Trophoblast cell (in vitro differentiated cells and primary cell): ENCODE data around the gene SPRR1B.

ENCODE experiments used
- DNase-seq, 2 donors: peaks; one replicate each; pipeline ENCODE4 v3.0.0-alpha.2; 2016
- H2AFZ ChIP-seq: 2 replicates; pipeline ENCODE4 v1.6.1; 2013; ENCODE audit warnings: low read length, moderate library complexity, mild to moderate bottlenecking; ENCODE audit not compliant: insufficient read depth, poor library complexity
- H2AK5ac ChIP-seq: 2 replicates; pipeline ENCODE4 v1.6.1; 2013; ENCODE audit warnings: mild to moderate bottlenecking, low read length
- H2BK120ac ChIP-seq: 2 replicates; pipeline ENCODE4 v1.6.1; 2013; ENCODE audit warnings: low read length, mild to moderate bottlenecking, moderate library complexity; ENCODE audit not compliant: insufficient read depth, poor library complexity
- H2BK12ac ChIP-seq: 2 replicates; pipeline ENCODE4 v1.6.1; 2013; ENCODE audit warnings: mild to moderate bottlenecking, low read length, moderate library complexity
- H2BK5ac ChIP-seq: 2 replicates; pipeline ENCODE4 v1.6.1; 2013; ENCODE audit warnings: low read length, low read depth, moderate library complexity, mild to moderate bottlenecking; ENCODE audit not compliant: poor library complexity
- H3K14ac ChIP-seq: 2 replicates; pipeline ENCODE4 v1.6.1; 2013; ENCODE audit warnings: mild to moderate bottlenecking, low read length
- H3K18ac ChIP-seq: 2 replicates; pipeline ENCODE4 v1.6.1; 2013; ENCODE audit warnings: mild to moderate bottlenecking, low read length
- H3K23ac ChIP-seq: 2 replicates; pipeline ENCODE4 v1.6.1; 2013; ENCODE audit warnings: low read length
- H3K27ac ChIP-seq: 2 replicates; pipeline ENCODE4 v1.5.1; 2013; ENCODE audit warnings: low read depth, mild to moderate bottlenecking, inconsistent platforms, low read length, moderate library complexity
- H3K27me3 ChIP-seq: 2 replicates; pipeline ENCODE4 v1.6.1; 2013; ENCODE audit warnings: inconsistent platforms, mild to moderate bottlenecking, low read length, moderate library complexity; ENCODE audit not compliant: insufficient read depth
- H3K36me3 ChIP-seq, 2 experiments: 1 replicate in 1 of 2; 2 replicates in 1 of 2; pipeline ENCODE4 v1.6.1; 2013; ENCODE audit warnings: low read length in 2 of 2, mild to moderate bottlenecking in 2 of 2, moderate library complexity in 1 of 2; ENCODE audit not compliant: insufficient read depth in 2 of 2, control insufficient read depth in 1 of 2
- H3K4ac ChIP-seq: 2 replicates; pipeline ENCODE4 v1.6.1; 2013; ENCODE audit warnings: low read depth, mild to moderate bottlenecking, low read length, moderate library complexity
- H3K4me1 ChIP-seq, 2 experiments: 1 replicate in 1 of 2; 2 replicates in 1 of 2; pipeline ENCODE4 v1.6.1; 2013; ENCODE audit warnings: low read length in 2 of 2, mild to moderate bottlenecking in 2 of 2, moderate library complexity in 1 of 2; ENCODE audit not compliant: insufficient read depth in 2 of 2, control insufficient read depth in 1 of 2
- H3K4me2 ChIP-seq: 2 replicates; pipeline ENCODE4 v1.6.1; 2013; ENCODE audit warnings: inconsistent platforms, mild to moderate bottlenecking, low read length, moderate library complexity
- H3K4me3 ChIP-seq: 2 replicates; pipeline ENCODE4 v1.5.1; 2013; ENCODE audit warnings: mild to moderate bottlenecking, low read depth, low read length, inconsistent platforms
- H3K79me1 ChIP-seq: one replicate; pipeline ENCODE4 v1.6.1; 2013; ENCODE audit warnings: low read length
- H3K79me2 ChIP-seq: 2 replicates; pipeline ENCODE4 v1.6.1; 2013; ENCODE audit warnings: low read length, mild to moderate bottlenecking; ENCODE audit not compliant: control insufficient read depth, insufficient read depth, poor library complexity
- H3K9ac ChIP-seq: 2 replicates; pipeline ENCODE4 v1.6.1; 2013; ENCODE audit warnings: mild to moderate bottlenecking, low read length
- H3K9me3 ChIP-seq: 2 replicates; pipeline ENCODE4 v1.6.1; 2013; ENCODE audit warnings: low read depth, mild to moderate bottlenecking, control low read depth, inconsistent platforms, low read length; ENCODE audit not compliant: insufficient read depth
- H4K12ac ChIP-seq: 2 replicates; pipeline ENCODE4 v1.6.1; 2013; ENCODE audit warnings: low read depth, mild to moderate bottlenecking, low read length, moderate library complexity
- H4K8ac ChIP-seq: 2 replicates; pipeline ENCODE4 v1.6.1; 2013; ENCODE audit warnings: low read depth, mild to moderate bottlenecking, low read length, moderate library complexity
- H4K91ac ChIP-seq: one replicate; pipeline ENCODE4 v1.6.1; 2013; ENCODE audit warnings: low read depth, mild to moderate bottlenecking, low read length, moderate library complexity
- WGBS: extraction: QIAGEN DNeasy Blood & Tissue Kit; methylation state at CpG from one replicate; pipeline ENCODE4 v1.1.7; 2013; ENCODE audit warnings: missing lambda C conversion rate; ENCODE audit not compliant: insufficient read length, insufficient coverage; ENCODE audit errors: extremely low coverage; 5-methylcytosine and 5-hydroxymethylcytosine counted together

SPRR1B gene

GRCh38 chr1:153058826-153059784 is 28.1 kb downstream of the SPRR1B start:
- Histone ChIP-seq H3K4me1 (peaks cover 0 to 3% of the 10 kb centered on the region in 2 experiments), H2BK12ac (no peak overlapping the region), H3K23ac (no peak overlapping the region), H3K36me3 (no peaks in the 10 kb centered on the region), H3K14ac (no peak overlapping the region), H4K91ac (no peak overlapping the region), H3K4me3 (no peak overlapping the region), H3K79me2 (no peaks in the 10 kb centered on the region), H4K8ac (no peak overlapping the region), H3K9ac (no peak overlapping the region), H3K27me3 (no peaks in the 10 kb centered on the region), H2AK5ac (no peak overlapping the region), H3K9me3 (no peaks in the 10 kb centered on the region), H3K27ac (no peak overlapping the region), H2BK120ac (no peak overlapping the region), H3K4me2 (no peak overlapping the region), H3K4ac (no peak overlapping the region), H4K12ac (no peak overlapping the region), H2BK5ac (no peak overlapping the region), H2AFZ (no peak overlapping the region), H3K18ac (no peak overlapping the region), H3K79me1 (no peaks in the 10 kb centered on the region)
- no CpG with 5 or more reads among the region's 6 CpGs for WGBS
- DNase-seq, result peak; percentile 30 to 49

GRCh38 chr1:153070243-153070642 is 39.2 kb downstream of the SPRR1B start:
- H2BK12ac ChIP-seq, result no peak overlapping the region
- no peaks in the 10 kb centered on the region for H3K79me2 ChIP-seq
- H2AFZ ChIP-seq, result no peak overlapping the region
- no peak for DNase-seq
- no peak overlapping the region for H3K14ac ChIP-seq
- H2AK5ac ChIP-seq, result no peak overlapping the region
- H3K18ac ChIP-seq, result no peak overlapping the region
- H4K8ac ChIP-seq, result no peak overlapping the region
- H3K9me3 ChIP-seq, result no peaks in the 10 kb centered on the region
- WGBS, result no CpG with 5 or more reads among the region's 2 CpGs
- no peak overlapping the region for H4K91ac ChIP-seq
- no peak overlapping the region for H3K4ac ChIP-seq
- no peak overlapping the region for H2BK5ac ChIP-seq
- H2BK120ac ChIP-seq, result no peak overlapping the region
- no peaks in the 10 kb centered on the region for H3K27me3 ChIP-seq
- no peak overlapping the region for H3K23ac ChIP-seq
- H3K79me1 ChIP-seq, result no peaks in the 10 kb centered on the region
- H3K4me2 ChIP-seq, result no peak overlapping the region
- H3K4me3 ChIP-seq, result no peak overlapping the region
- H4K12ac ChIP-seq, result no peak overlapping the region
- no peak overlapping the region for H3K27ac ChIP-seq
- no peaks in the 10 kb centered on the region for H3K36me3 ChIP-seq
- H3K9ac ChIP-seq, result no peak overlapping the region
- H3K4me1 ChIP-seq, result no peaks in the 10 kb centered on the region

DNA sequence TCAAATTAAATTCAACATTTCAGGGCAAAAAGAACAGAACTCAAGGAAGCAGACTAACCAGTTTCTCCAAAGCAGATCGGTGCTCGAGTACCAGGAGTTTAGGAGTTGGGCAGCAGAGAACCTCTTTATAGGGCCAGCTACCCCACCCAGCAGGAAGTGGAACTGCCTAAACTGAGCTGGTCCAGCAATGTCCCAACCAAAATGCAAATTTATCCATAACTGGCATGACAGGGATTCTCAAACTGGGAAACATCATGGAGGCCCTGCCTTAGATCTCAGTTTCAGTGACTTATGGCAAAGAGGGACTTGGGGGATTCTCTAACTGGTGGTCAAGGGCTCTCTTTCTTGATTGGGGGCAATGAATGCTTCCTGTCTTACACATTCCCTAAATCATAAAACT is 40.5 kb downstream of the SPRR1B start, which contains the start of gene SPRR2B:
Gene SPRR2B (minus strand): TSS at position 101 of the 400 bp plus-strand sequence. CDS start 772 bp downstream, outside the sequence.
- Histone ChIP-seq H4K91ac (no peak within 1 kb of the TSS), H2AK5ac (no peak within 1 kb of the TSS), H2AFZ (no peak within 1 kb of the TSS), H2BK120ac (no peak within 1 kb of the TSS), H3K4me1 (no peaks in the 10 kb centered on the region), H3K79me1 (no peaks in the 10 kb centered on the region), H3K14ac (no peak within 1 kb of the TSS), H3K36me3 (no peaks in the 10 kb centered on the region), H4K8ac (no peak within 1 kb of the TSS), H3K27ac (no peak within 1 kb of the TSS), H2BK12ac (no peak within 1 kb of the TSS), H3K18ac (no peak within 1 kb of the TSS), H3K4me3 (no peak within 1 kb of the TSS), H3K23ac (no peak within 1 kb of the TSS), H3K79me2 (no peaks in the 10 kb centered on the region), H4K12ac (no peak within 1 kb of the TSS), H3K9me3 (no peaks in the 10 kb centered on the region), H3K27me3 (no peaks in the 10 kb centered on the region), H2BK5ac (no peak within 1 kb of the TSS), H3K9ac (no peak within 1 kb of the TSS), H3K4ac (no peak within 1 kb of the TSS), H3K4me2 (no peak within 1 kb of the TSS)
- WGBS, result no CpG with 5 or more reads among the region's 2 CpGs
- DNase-seq, result no peak

DNA sequence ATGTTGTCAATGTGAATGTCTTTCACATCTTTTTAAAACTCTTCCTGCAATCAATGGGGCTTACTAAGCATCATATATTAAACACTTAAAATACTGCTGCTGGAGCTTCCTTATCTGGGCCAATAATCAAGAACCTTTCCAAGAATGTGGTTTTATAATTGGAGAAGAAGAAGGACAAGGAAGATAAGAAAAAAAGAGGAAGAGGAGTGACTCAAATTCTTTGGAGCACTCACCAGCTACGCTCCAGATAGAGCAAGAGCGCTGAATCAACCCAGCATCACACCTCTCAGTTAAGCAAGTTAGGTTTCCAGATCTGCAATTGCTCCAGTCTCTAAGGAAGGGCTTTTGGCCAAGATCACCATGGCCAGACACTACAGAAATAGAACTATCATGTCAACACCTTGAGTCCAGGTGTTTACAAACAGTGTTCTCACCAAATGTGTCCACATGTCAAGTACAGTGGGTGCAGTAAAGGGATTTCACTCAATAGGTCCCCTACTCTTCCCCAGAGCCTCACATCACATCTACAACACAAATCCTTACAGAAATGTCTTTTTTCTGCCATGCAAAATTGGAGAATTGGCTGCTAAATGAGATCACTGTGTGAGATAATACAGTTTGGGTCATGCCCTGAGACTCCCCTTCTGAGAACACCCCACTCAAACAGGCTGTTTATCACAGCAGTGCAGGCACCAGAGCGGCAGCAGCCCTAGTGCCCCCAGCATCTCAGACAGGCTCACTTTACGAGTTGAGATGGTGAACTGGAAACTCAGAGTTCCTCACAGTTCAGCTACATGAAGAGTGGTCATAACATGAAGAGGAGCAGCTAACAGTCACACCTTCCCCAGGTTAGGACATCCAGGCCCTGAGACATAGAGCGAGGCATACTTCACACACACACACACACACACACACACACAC is 42.1 kb downstream of the SPRR1B start:
- Histone ChIP-seq H3K4me3 (no peak overlapping the region), H3K14ac (no peak overlapping the region), H3K36me3 (no peaks in the 10 kb centered on the region), H2AK5ac (no peak overlapping the region), H3K4ac (no peak overlapping the region), H3K79me2 (no peaks in the 10 kb centered on the region), H2BK5ac (no peak overlapping the region), H3K4me1 (no peaks in the 10 kb centered on the region), H3K27me3 (no peaks in the 10 kb centered on the region), H3K27ac (no peak overlapping the region), H2BK12ac (no peak overlapping the region), H3K9ac (no peak overlapping the region), H3K9me3 (no peaks in the 10 kb centered on the region), H3K79me1 (no peaks in the 10 kb centered on the region), H4K8ac (no peak overlapping the region), H3K18ac (no peak overlapping the region), H2AFZ (no peak overlapping the region), H4K12ac (no peak overlapping the region), H2BK120ac (no peak overlapping the region), H3K4me2 (no peak overlapping the region), H3K23ac (no peak overlapping the region), H4K91ac (no peak overlapping the region)
- WGBS, result no CpG with 5 or more reads among the region's 5 CpGs
- no peak for DNase-seq
